ENCODE measurements around the gene CYB561A3. TPM values are rescaled to one million over a fixed set of nuclear protein-coding genes. Genes with fewer than 3 reads are reported as not detected.

CYB561A3 gene
- total and polyA plus RNA-seq, 2 experiments from 2014 or later, result 9.8 to 30.8 TPM

GRCh38 chr11:61392981-61393595, 31.4 kb upstream of the CYB561A3 start:
- Histone ChIP-seq H3F3A (replicated peaks; ENCODE audit: low read depth) (peaks cover 18% of the 10 kb centered on the region; the same call in 1 of the 2 replicates), H3K27ac (ENCODE audit: low read depth) (peak overlapping the region; percentile 70; the same call in 1 of the 2 replicates), H3K4me1 (ENCODE audit: insufficient read depth) (peaks cover 4% of the 10 kb centered on the region; the same call in 1 of the 2 replicates), H3K4me3 (peak overlapping the region; percentile 90), H3K9me2 (ENCODE audit: insufficient read depth) (no peaks in the 10 kb centered on the region), H4K20me1 (replicated peaks; ENCODE audit: insufficient read depth) (no peaks in the 10 kb centered on the region), H3K36me3 (ENCODE audit: insufficient read depth) (peaks cover 10% of the 10 kb centered on the region; the same call in 1 of the 2 replicates), H3K79me2 (replicated peaks; ENCODE audit: insufficient read depth) (no peaks in the 10 kb centered on the region), H3K4me2 (peak overlapping the region; percentile 95), H3K27me3 (ENCODE audit: insufficient read depth) (no peaks in the 10 kb centered on the region), H2AFZ (peak overlapping the region; percentile 99)
- Mint-ChIP-seq H3K4me3 (peak overlapping the region; percentile 98), H3K36me3 (ENCODE audit: low read depth) (peaks cover 39% of the 10 kb centered on the region), H3K27ac (peak overlapping the region; percentile 94), H3K4me1 (peaks cover 14% of the 10 kb centered on the region), H3K27me3 (ENCODE audit: insufficient read depth, low read depth, poor library complexity) (peaks cover 20% of the 10 kb centered on the region), H3K9me3 (peaks cover 11% of the 10 kb centered on the region; the same call in 1 of the 3 replicates)
- TF ChIP-seq ZNF331 (CRISPR knock-in tag; IDR thresholded peaks at IDR 0.05; ENCODE audit: low read depth), result no peak
- peak; percentile 7 to 42; a peak in 3 of 4 replicates for TF ChIP-seq CTCF (conservative IDR thresholded peaks at IDR 0.05; ENCODE audit: low read depth in 2 of 2)
- TF ChIP-seq POLR2AphosphoS5 (IDR thresholded peaks at IDR 0.05; ENCODE audit: low read depth), result no peak
- no peak for TF ChIP-seq NANOG (IDR thresholded peaks at IDR 0.05; ENCODE audit: borderline replicate concordance)
- TF ChIP-seq CREB1 (CRISPR knock-in tag; IDR thresholded peaks at IDR 0.05; ENCODE audit: low read depth), result no peak
- no peak for TF ChIP-seq ETS1 (IDR thresholded peaks at IDR 0.05)
- ATAC-seq (peak; percentile 26), DNase-seq (ENCODE audit: low spot score) (peak; percentile 43)

- H3K27me3 Mint-ChIP-seq (ENCODE audit: insufficient read depth, low read depth, poor library complexity), result peaks cover 26% of the 10 kb centered on the region
- Histone ChIP-seq H3F3A (replicated peaks; ENCODE audit: low read depth) (peaks cover 18% of the 10 kb centered on the region; the same call in 1 of the 2 replicates), H3K79me2 (replicated peaks; ENCODE audit: insufficient read depth) (no peaks in the 10 kb centered on the region), H2AFZ (no peak overlapping the region), H3K27me3 (ENCODE audit: insufficient read depth) (no peaks in the 10 kb centered on the region), H3K27ac (ENCODE audit: low read depth) (no peak overlapping the region), H3K4me1 (ENCODE audit: insufficient read depth) (peaks cover 4% of the 10 kb centered on the region; the same call in 1 of the 2 replicates), H4K20me1 (replicated peaks; ENCODE audit: insufficient read depth) (no peaks in the 10 kb centered on the region), H3K36me3 (ENCODE audit: insufficient read depth) (peaks cover 7% of the 10 kb centered on the region; the same call in 1 of the 2 replicates), H3K9me2 (ENCODE audit: insufficient read depth) (no peaks in the 10 kb centered on the region), H3K4me2 (no peak overlapping the region), H3K4me3 (no peak overlapping the region)
- no peak for ATAC-seq
- H3K36me3 Mint-ChIP-seq (ENCODE audit: low read depth), result peaks cover 15% of the 10 kb centered on the region
- no peak overlapping the region for H3K27ac Mint-ChIP-seq
- H3K4me1 Mint-ChIP-seq, result peaks cover 14% of the 10 kb centered on the region
- DNase-seq (ENCODE audit: low spot score), result no peak
- no peak overlapping the region for H3K4me3 Mint-ChIP-seq
- H3K9me3 Mint-ChIP-seq, result peaks cover 11% of the 10 kb centered on the region; the same call in 1 of the 3 replicates
- TF ChIP-seq ZNF114 (CRISPR knock-in tag; IDR thresholded peaks at IDR 0.05) (no peak), ZNF462 (CRISPR knock-in tag; IDR thresholded peaks at IDR 0.05) (no peak)
Measured at GRCh38 chr11:61390161-61390560, 28.5 kb upstream of the CYB561A3 start.

All from GM23338 (cell line).